Mammary epithelial cell (primary cell): ENCODE measurements around the gene CYP19A1.

Experiments used
- CTCF ChIP-seq, 2 donors: IDR thresholded peaks in 1 of 2; conservative IDR thresholded peaks in 1 of 2; 2 replicates each; pipeline ENCODE4 v1.5.1; 2011 to 2012; ENCODE audit warnings: inconsistent platforms in 2 of 2, low read length in 2 of 2, mild to moderate bottlenecking in 2 of 2, control low read depth in 1 of 2, low read depth in 1 of 2; ENCODE audit not compliant: insufficient read depth in 1 of 2; ENCODE audit errors: extremely low read depth in 1 of 2
- EZH2 ChIP-seq: IDR thresholded peaks from 2 replicates; pipeline ENCODE4 v1.6.1; 2012; ENCODE audit warnings: low read length, inconsistent platforms, borderline replicate concordance

DNA sequence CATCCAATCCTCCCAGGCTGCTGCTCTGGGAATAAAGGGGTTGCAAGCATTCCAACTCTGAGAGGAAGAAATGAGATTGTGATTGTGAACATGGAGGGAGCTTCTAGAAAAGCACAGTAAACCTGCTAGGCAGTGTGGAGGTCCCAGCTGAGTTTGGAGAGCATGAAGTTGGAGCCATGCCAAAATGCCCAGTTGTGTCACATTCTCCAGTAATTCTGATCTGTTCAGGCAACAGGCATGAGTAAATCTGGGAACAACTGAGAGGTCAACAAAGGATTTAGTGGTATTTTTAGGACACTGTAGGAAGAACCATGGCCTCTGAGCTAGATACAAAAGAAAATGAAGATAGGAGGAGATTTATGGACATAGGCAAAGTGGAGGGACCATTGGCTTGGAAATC lies 74.7 kb downstream of the CYP19A1 start:
- TF ChIP-seq EZH2 (no peak), CTCF (conservative IDR thresholded peaks at IDR 0.05 in 1 of 2, IDR thresholded peaks at IDR 0.05 in 1 of 2; ENCODE audit: extremely low read depth in 1 of 2, insufficient read depth in 1 of 2, low read depth in 1 of 2, low read length in 2 of 2) (no peak)
